ENCODE data around the gene SLC34A3.

DNA sequence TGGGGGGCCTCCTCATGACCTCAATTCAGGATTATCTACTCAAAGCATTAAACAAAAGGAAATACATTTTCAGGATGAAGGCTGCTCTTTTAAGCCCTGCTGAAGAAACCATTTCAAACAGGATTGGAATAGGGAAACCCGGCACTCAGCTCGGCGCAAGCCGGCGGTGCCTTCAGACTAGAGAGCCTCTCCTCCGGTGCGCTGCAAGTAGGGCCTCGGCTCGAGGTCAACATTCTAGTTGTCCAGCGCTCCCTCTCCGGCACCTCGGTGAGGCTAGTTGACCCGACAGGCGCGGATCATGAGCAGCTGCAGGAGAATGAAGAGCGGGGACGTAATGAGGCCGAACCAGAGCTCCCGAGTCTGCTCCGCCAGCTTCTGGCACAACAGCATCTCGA is 26.0 kb upstream of the SLC34A3 start:
- TF ChIP-seq, protein P1, sequence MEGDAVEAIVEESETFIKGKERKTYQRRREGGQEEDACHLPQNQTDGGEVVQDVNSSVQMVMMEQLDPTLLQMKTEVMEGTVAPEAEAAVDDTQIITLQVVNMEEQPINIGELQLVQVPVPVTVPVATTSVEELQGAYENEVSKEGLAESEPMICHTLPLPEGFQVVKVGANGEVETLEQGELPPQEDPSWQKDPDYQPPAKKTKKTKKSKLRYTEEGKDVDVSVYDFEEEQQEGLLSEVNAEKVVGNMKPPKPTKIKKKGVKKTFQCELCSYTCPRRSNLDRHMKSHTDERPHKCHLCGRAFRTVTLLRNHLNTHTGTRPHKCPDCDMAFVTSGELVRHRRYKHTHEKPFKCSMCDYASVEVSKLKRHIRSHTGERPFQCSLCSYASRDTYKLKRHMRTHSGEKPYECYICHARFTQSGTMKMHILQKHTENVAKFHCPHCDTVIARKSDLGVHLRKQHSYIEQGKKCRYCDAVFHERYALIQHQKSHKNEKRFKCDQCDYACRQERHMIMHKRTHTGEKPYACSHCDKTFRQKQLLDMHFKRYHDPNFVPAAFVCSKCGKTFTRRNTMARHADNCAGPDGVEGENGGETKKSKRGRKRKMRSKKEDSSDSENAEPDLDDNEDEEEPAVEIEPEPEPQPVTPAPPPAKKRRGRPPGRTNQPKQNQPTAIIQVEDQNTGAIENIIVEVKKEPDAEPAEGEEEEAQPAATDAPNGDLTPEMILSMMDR (IDR thresholded peaks at IDR 0.05), result no peak
- TF ChIP-seq EP300 (IDR thresholded peaks at IDR 0.05; ENCODE audit: low read depth) (no peak), POLR2AphosphoS5 (IDR thresholded peaks at IDR 0.05) (no peak)
